Astrocyte of the spinal cord (primary cell): Measurements from ENCODE around the gene CLCNKA.
A peak's percentile ranks its signal among the peaks of the same experiment; 100 is the strongest.

Source experiments
- DNase-seq: peaks from one replicate; pipeline ENCODE4 v3.0.0; 2011; ENCODE audit warnings: low read depth, low spot score
- H3K4me3 ChIP-seq: 2 replicates; pipeline ENCODE4 v1.5.1; 2011; ENCODE audit warnings: low read depth, mild to moderate bottlenecking, low read length, moderate library complexity
- in situ Hi-C: cut with HindIII; loops from 2 replicates; pipeline ENCODE4 v1.10.0; 2017; ENCODE audit warnings: low sequenced_read_pairs
- TF ChIP-seq, protein P1 (sequence below): IDR thresholded peaks from 2 replicates; pipeline ENCODE4 v1.5.1; 2012; ENCODE audit warnings: low read depth, mild to moderate bottlenecking, low read length, inconsistent platforms

The CLCNKA gene

DNA sequence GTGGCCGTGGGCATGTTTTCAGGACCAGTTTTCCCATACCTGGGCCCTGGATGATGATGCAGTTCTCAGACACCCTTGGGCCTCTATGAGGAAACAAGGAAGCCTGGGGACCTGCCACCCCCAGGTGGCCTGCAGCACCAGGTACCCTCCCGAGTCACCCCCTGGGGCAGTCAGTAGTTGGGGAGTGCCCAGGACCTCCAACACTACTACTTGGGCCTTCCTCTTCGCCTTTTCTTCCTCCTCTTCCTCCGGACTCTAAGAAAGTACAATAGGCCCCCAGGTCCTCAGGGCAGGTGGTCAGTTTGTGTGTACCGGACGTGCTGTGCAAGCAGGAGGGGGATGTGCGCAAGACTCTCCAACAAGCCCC lies 29.7 kb upstream of the CLCNKA start:
- in situ Hi-C loops, result no loop called here
- H3K4me3 ChIP-seq, result no peak overlapping the region
- no peak for DNase-seq
- TF ChIP-seq, protein P1, sequence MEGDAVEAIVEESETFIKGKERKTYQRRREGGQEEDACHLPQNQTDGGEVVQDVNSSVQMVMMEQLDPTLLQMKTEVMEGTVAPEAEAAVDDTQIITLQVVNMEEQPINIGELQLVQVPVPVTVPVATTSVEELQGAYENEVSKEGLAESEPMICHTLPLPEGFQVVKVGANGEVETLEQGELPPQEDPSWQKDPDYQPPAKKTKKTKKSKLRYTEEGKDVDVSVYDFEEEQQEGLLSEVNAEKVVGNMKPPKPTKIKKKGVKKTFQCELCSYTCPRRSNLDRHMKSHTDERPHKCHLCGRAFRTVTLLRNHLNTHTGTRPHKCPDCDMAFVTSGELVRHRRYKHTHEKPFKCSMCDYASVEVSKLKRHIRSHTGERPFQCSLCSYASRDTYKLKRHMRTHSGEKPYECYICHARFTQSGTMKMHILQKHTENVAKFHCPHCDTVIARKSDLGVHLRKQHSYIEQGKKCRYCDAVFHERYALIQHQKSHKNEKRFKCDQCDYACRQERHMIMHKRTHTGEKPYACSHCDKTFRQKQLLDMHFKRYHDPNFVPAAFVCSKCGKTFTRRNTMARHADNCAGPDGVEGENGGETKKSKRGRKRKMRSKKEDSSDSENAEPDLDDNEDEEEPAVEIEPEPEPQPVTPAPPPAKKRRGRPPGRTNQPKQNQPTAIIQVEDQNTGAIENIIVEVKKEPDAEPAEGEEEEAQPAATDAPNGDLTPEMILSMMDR, result no peak

DNA sequence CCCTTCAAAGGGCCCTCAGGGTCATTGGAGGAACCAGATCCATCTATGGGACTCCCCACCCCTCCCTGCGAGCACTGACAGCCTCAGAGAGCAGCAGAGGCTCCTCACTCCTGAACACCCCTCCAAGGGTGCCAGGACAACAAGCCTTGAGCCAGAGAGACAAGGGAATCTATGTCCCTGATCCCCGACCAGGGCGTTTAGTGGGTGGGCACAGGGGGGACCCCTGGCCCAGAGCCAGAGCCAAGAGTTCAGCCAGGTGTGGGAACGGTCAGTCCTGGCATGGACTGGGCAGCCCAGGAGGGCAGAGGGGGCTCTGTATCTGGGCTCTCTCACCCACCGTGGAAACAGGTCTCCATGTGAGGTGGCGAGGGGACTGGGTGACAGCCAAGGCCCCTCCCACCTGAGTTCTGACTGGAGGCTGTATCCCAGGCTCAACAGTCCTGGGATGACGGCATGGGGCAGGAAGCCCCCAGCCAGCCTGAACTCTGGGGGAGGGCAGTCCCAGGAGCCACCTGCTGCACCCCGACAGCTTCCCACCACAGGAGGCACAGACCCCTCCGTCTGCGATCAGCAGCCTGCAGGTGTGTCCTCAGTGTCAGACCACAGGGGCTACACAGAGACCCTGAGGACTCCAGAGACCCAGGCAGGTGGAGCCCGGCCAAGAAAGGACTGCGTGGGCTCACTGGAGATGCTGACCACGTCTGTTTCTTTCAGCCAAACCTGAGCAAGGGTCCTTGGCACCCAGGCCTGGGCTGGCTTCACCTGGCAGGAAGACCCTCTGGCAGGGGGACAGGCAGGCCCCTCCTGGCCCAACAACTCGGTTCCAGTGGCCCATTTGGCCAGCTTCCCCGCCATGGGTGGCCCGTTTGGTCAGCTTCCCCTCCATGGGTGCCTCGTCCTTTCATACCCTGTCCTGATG lies 29.0 kb upstream of the CLCNKA start:
- TF ChIP-seq, protein P1, result no peak
- no peak for DNase-seq
- in situ Hi-C loops, result no loop called here
- H3K4me3 ChIP-seq, result no peak overlapping the region

DNA sequence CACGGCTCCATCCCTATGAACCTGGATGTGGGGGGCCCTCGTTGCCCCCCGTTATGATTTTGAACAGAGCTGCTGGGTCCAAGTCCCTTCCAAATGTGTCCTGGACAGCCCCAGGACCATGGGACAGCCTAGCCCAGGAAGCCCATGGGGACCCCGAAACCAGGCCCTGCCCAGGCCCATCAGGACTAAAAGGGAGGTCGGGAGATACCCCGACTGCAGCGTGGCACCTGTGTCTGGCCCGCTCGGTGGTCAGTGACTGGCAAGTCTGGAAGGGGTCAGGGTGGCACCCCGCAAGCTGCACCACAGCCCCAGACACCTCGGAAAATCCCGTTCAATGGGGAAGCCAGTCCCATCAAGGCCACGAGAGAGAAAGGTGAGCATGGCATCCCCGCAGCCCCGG lies 28.2 kb upstream of the CLCNKA start:
- in situ Hi-C loops, result no loop called here
- TF ChIP-seq, protein P1, result no peak
- H3K4me3 ChIP-seq, result no peak overlapping the region
- DNase-seq, result no peak

DNA sequence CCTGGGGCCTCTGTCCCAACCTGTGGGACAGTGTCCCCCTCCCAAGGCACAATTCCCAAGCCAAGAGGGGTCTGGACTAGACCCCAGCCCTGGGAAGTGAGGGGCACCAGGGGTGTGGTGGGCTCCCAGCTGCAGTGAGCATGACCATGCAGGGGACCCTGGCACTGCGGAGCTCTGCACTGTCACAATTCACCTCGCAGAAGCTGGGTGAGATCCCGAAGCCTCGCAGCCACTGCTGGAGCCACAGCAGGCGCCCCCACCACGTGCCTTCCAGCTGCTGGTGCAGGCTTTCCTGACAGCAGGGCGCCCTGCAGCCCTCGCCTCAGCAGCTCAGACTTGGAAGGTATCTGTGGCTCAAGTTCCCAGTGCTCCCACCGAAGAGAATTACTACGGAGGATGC lies 27.8 kb upstream of the CLCNKA start:
- TF ChIP-seq, protein P1, result no peak
- H3K4me3 ChIP-seq, result no peak overlapping the region
- no peak for DNase-seq
- in situ Hi-C loops, result no loop called here

DNA sequence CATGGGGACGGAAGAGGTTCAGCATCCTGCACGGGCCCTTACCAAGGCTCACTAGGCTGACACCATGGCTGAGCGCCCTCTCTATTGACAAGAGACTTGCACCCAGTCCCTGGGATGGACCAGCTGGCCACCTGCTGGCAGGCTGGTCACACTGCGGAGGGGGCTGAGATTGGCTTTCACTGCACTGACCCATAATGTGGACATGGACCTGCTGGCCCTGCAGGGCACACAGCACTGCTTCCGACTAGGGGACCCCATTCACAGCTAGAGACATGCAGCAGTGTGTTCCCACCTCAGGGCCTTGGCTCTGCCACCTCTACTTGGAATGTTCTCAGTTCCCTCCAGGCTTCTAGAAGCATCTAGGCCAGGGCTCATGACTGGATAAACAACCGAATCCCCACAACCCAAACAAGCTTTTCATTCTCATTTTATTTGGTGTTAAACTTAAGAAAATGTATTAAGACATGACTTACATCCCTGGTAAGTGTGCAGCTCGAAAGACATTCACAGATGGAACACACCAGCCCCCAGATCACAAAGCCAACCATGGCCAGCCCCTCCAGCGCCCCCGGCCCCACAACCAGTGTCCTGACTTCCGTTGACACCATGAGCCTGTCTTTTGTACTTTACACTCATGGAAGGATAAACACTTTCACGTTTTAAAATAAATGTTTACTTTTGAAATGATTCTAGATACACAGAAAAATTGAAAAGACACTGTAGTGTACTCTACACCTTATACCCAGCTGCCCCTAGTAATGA lies 27.1 kb upstream of the CLCNKA start:
- peak; percentile 64 for DNase-seq
- in situ Hi-C loops, result no loop called here
- TF ChIP-seq, protein P1, result peak; percentile 92
- H3K4me3 ChIP-seq, result no peak overlapping the region

DNA sequence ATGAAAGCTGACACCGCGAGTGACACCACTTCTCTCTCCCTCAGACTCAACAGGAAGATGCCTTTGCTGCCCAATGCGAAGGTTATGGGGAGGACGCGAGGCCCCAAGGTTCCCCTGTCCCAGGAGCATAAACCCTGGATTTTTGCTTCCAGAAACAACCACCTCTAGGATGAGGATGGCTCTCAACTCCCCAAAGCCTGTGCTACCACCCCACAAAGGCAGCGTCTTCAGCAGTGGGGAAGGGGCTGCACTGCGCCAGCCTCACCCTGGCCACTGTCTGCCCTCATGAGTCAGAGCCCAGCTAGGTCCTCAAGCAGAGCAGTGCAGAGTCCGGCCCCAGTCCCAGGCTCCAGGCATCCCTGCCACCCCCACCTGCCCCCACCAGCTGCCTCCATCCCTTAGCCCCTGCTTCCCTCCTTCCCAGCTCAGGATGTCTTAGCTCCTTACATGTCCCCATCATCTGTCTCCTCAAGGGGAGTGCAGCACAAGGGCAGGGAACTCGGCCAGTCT lies 24.7 kb upstream of the CLCNKA start:
- in situ Hi-C loops, result no loop called here
- TF ChIP-seq, protein P1, result no peak

More for the DNA sequence above, 24.7 kb upstream of the CLCNKA start:
- DNase-seq, result no peak
- no peak overlapping the region for H3K4me3 ChIP-seq
